GM19351 (cell line): Measurements from ENCODE around the gene SLC17A7.
"Not testable (repeated sequence)": the region's sequence is repeated elsewhere in the genome, so short reads cannot be mapped to it uniquely, and the experiment has no call there.

Experiments
- ATAC-seq: cut with Tn5 transposase; IDR thresholded peaks from one replicate; pipeline ENCODE4 v1.9.1; 2021; ENCODE audit warnings: mild to moderate bottlenecking, moderate library complexity; ENCODE audit not compliant: unreplicated experiment

SLC17A7 gene

DNA sequence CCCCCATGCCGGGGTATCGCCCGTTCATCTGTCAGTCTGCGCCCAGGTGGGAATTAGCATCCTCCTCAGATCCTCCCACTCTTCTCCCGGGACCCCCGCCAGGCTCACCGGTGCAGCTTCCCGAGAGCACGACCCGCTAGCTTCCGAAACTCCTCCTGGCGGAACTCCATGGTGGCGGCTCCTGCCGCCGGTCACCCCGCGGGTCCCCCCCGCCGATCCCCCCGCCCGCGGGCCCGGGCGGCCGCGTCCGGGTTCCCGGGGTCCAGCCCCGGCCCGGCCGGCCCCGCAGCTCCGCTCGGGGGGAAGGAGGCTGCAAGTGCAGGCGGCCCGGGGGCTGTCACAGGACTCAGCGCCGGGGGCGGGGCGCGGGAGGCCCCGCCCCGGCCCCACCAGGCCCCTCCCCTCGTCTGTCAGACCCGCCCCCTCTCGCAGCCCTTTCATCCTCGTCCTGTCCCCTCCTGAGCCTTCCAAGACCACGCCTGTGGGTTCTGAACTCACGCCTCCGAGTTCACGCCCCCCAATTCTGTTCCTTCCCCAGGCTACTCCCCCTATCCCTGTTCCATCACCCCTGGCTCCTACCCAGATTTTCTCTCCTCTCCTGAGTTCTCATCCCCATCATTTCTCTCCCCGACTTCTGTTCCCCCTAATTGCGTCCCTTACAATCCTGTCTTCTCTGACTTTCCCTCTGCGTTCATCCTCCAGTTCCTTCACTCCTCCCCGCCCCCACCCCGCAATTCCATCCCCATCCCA lies at the start of gene SLC17A7:
SLC17A7 (minus strand) TSS at position 318 of the 750 bp plus-strand sequence; CDS start at position 170, 148 bp downstream.
- no peak for ATAC-seq

DNA sequence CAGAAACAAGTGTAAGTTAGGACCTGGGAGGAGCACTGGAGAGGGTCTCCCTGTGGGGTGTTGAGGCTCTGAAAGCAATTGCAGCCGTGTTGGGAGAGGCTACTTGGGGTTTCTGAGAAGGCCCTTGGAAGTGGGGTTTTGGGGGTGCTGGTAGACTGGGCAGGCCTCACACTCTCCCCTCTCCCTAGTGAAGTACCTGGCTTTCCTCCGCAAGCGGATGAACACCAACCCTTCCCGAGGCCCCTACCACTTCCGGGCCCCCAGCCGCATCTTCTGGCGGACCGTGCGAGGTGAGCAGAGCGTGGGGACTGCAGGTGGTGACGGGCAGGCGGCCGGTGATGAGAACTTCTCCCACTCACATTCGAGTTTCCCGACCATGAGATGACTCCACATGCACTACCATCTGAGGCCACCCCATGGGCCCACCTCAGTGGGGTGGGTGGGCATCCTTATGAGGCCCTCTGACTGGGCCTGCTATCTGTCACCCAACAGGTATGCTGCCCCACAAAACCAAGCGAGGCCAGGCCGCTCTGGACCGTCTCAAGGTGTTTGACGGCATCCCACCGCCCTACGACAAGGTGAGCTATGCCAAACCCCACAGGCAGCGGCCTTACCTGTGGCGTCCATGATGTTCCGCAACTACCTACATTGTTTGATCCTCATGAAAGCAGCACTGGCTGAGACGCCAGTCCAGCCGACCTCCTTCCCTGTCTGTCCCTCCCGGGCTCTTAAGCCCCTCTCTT lies 49.1 kb upstream of the SLC17A7 start:
- no peak for ATAC-seq

DNA sequence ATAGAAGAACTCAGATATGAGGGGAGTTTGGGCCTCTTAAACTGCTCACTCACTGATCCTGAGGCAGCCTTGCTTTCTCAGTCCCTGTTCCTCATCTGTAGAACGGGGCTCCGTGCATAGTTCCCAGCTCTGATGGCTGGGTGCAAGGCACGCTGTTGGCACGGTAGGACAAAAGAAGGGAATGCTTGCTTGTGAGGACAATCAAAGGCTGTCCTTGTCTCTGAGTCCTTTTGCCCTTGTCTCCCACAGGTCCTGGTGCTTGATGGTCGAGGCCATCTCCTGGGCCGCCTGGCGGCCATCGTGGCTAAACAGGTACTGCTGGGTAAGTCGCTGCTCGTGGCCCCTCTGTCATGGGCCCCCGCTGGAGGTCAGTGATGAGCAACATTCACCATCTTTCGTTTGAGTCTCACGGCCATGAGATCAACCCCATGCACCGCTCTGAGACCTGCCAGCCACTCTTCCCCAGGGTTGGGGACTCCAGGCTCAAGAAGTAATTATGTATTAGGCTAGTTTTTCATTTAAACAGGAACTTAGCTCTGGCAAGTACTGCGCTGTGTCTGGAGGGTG lies 48.4 kb upstream of the SLC17A7 start:
- ATAC-seq: no peak

DNA sequence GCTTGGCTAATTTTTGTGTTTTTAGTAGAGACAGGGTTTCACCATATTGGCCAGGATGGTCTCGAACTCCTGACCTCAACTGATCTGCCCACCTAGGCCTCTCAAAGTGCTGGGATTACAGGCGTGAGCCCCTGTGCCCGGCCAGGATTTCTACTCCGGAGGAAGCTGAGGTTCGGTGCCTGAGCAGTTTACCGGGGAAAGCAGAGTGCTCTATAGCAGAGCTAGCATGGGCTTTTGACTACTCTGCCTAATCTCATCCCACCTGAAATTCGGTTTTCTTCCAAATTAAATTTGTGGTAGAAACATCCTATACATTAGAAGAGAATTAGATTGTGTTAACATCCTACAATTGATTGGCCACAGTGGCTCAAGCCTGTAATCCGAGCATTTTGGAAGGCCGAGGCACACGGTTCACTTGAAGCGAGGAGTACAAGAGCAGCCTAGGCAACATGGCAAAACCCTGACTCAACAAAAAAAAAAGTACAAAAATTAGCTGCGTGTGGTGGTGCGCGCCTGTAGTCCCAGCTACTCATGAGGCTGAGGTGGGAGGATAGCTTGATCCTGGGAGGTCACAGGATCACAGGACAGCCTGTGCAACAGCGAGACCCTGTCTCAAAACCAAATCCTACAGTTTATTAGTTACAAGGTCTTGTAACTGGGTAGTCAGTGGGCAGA lies 47.7 kb upstream of the SLC17A7 start:
- ATAC-seq: no peak

DNA sequence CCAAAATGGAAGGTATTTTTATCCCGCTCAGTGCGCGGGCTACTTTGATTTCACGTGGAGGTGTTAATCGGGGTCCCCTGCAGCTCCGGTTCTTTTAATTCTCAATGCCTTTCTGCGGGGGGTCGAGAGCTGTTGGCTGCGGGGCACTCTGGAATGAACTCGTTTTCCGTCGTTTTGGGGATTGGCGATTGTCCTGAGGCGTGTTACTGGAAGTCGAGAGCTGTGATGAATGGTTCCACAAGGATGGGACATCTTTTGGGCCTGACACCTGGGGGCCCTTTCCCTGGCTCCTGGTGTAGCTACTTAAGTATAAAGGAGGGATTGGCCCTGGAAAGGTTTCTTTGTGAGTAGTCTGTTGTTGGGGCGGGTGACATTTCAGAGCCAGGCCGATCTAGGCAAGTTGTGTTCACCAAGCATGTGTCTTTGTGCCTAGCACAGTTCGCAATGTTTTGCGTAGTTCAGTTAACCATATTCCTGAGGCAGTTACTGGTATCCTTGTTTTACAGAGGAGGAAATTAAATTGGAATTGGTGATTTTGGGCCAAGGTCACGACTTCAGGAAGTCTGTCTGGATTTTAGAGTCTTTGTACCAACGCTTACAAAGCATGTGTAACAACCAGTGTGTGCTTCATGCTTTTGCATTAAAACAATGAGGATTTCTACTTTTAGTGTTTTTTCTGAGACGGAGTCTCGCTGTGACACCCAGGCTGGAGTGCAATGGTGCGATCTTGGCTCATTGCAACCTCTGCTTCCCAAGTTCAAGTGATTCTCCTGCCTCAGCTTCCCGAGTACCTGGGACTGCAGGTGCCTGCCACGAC lies 46.9 kb upstream of the SLC17A7 start:
- ATAC-seq: no peak

DNA sequence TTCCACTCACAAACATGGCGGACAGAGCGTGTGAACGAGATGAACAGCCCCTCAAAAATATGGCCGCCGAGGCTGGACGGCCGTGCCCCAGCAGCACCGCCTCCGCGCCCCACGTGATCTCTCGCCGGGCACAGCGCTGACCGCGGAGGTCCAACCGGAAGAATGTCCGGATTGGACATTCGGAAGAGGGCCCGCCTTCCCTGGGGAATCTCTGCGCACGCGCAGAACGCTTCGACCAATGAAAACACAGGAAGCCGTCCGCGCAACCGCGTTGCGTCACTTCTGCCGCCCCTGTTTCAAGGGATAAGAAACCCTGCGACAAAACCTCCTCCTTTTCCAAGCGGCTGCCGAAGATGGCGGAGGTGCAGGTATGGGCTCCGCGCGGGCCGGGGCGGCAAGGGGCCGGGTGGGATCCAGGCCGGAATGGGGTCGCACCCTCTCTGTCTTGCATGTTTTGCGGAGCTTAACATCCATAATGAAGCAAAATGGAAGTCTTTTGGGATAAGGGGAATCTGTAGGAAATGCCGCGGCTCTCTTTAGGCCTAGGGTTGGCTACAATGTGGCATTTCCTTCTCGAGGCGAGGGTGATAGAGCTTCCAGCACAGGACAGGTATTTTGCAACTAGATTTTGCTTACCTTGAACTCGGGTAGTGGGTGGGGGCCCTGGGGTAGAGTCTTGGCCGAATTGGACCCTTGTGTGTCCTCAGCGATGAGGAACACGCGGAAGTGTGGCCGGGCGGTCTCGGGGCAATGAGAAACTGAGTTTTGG lies 46.1 kb upstream of the SLC17A7 start, which contains the start of gene RPL13A:
RPL13A (plus strand) TSS at position 332 of the 769 bp plus-strand sequence; CDS start at position 354, 22 bp downstream.
- ATAC-seq: peak; percentile 90

DNA sequence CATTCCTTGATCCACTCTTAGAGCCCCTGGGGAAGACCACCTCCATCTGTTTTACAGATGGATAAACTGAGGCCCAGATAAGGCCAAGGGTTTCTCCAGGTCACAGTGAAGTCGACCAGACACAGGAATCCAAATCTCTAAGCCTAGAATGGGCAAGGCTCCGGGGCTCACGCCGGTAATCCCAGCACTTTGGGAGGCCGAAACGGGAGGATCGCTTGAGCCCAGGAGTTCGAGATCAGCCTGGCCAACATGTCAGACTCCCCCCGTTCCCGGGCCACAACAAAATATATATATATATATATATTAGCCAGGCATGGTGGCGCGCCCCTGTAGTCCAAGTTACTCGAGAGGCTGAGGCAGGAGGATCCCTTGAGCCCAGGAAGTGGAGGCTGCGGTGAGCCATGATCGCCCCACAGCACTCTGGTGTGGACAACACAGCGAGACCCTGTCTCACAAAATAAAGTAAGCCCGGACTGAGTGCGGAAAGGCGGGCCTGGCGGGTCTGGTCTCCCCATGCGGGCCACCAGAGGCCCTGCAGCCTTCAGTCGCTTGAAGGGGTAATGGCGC lies 45.5 kb upstream of the SLC17A7 start:
- ATAC-seq: no peak

DNA sequence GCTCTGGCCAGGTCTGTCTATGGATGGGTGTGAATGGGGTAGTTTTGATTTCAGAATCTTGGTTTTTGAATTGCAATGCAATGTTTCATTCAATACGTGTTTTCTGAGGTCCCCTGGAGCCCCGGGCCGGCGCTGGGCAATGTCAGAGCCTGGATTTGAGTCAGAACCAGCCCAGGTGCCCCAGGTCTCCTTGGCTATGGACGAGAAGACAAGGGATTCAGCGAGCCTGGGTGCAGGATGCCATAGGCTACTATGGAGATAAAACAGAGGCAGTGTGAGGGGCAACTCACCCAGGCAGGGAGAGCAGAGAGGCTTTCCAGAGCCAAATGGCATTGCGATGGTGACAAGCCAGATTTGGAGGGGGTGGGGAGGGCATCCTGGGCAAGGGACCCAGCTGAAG lies 44.9 kb upstream of the SLC17A7 start:
- no peak for ATAC-seq

DNA sequence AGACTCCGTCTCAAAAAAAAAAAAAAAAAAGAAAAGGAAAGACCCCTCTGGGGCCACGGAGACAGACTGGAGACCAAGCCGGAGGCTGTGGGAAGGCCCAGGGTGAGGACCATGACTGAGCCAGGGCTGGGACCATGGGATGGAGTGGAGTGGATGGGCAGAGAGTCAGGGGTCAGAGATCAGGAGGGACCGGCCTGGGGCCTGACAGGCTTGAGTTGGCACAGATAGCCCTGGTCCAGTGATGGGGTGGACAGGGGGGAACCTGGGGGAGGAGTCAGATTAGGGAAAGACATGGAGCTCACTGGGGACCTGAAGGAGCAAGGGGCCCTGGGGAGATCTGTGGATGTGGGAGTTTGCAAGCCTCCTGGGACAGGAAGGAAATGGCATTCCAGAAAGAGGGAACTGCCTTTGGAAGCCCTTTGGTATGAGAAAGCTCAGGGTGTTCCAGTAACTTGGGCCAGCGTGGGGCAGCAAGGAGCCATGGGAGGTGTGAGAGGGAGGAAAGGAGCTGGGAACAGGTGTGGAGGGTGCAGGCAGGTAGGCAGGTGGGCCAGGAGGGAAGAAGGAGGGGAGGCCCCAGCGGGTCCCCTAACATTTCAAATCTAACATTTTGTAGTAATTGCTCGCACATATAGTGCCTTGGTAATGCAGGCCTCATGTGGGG lies 39.8 kb upstream of the SLC17A7 start:
- ATAC-seq: no peak

DNA sequence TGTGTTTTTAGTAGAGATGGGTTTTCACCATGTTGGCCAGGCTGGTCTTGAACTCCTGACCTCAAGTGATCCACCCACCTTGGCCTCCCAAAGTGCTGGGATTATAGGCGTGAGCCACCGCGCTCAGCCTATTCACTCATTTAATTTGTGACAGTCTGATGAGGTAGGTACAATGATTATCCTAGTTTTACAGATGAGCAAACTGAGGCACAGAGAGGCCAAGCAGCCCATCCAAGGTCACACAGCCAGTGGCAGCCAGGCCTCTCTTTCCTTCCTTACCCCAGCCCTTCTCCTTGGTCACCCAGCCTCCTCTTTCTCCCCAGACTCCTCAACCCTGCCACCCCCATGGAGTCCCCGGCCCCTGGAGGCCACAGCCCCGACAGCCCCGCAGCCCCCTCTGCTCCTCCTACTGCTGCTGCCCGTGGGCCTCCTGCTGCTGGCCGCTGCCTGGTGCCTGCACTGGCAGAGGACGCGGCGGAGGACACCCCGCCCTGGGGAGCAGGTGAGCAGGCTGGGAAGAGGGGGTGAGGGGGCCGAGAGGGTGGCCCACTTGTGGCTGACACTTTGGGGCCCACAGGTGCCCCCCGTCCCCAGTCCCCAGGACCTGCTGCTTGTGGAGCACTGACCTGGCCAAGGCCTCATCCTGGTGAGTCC lies 38.8 kb upstream of the SLC17A7 start:
- no peak for ATAC-seq

DNA sequence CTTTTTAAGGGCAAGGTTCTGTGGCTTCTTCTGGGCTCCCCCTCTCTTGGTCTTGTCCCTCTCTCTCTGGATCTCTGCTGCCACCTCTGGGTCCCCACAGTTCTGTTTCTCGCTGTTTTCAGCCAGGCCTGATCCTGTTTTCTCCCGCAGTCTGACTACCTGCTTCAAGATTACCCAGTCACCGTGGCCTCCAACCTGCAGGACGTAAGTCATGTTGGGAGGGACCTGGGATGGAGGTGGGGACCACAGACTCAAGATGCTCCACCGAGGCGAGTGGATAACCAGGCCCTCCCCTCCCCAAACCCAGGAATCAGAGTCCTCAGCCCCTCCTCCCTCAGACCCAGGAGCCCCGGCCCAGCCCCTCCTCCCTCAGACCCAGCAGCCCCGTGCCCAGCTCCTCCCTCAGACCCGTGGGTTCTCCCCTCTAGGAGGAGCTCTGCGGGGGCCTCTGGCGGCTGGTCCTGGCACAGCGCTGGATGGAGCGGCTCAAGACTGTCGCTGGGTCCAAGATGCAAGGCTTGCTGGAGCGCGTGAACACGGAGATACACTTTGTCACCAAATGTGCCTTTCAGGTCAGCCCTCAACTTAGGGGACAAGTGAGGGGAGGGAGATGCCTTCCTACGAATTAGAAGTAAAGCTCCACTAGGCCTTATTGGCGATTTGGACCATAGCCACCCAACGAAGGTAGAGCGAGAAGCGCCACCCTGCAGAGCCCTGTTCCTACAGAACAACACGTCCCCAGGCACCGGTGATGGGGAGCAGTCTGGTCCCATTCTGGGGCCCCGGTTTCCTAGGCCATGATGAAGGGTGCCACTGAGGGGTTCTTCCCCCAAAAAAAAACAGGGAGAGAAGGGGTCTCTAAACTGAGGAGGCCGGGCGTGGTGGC lies 34.9 kb upstream of the SLC17A7 start:
- ATAC-seq: no peak

DNA sequence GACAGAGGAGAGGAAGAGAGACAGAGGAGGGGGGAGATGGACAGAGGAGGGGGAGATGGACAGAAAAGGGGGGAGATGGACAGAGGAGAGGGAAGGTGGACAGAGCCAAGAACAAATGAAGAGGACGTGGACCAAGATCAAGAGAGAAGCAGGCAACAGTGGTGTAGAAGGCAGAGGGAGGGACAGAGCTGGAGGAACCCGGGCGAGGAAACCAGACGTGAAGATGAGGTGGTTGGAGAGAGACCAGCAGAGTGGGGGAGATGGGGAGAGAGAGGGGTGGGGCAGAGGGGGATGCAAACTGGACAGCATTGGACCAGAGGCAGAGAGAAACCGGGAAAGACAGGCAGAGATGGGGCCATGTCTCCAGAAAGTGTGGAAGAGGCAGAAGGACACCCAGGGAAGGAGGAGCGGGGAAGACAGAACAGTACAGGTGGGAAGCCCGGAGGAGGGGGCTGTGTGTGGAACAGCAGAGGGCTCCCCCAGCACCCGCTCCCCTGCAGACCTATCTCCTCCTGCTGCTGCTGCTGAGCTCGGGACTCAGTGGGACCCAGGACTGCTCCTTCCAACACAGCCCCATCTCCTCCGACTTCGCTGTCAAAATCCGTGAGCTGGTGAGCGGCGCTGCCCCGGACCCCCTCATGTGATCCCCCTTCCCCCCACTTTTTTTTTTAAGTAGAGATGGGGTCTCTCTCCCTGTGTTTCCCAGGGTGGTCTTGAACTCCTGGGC lies 34.0 kb upstream of the SLC17A7 start:
- ATAC-seq: no peak

DNA sequence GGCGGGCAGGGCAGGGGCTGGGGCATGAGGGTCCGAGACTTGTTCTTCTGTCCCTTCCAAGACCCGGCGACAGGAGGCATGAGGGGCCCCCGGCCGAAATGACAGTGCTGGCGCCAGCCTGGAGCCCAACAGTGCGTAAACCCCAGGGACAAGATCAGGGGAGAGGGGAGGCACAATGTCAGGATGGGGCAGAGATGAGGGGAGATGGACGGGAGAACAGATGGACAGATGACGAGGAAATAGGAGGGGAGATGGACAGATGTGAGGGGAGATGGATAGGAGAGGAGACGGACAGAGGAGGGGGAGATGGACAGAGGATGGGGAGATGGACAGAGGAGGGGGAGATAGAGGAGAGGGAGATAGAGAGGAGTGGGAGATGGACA lies 33.2 kb upstream of the SLC17A7 start:
- ATAC-seq: no peak

DNA sequence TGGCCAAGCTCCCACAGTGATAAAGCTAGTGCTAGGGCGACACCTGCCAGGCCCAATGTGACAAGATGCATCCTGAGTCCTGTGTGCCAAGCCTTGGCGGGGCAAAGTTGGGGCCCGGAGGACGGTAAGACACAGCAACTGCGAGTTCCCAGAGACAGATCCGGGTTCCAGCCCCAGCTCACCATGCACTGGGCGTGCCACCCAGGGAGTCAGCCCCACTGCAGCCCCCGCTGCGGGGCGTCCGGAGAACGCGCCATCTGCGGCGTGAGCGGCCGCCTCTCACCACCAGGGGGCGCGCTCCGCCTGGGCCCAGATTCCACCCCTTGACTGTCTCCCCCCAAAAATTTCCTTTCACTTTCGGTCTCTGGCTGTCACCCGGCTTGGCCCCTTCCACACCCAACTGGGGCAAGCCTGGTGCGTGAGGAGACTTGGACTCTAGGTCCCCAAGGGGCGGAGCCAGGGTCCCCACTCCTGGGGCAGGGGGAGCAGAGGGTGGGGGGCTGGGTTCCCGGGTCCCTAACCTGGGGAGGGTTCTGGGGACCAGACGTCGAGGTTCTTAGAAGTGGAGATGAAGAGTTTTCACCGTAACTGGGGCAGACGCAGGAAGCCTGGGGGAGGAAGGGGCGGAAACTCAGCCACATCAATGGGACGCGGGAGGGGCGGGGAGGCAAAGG lies 32.7 kb upstream of the SLC17A7 start, which contains the start of gene FLT3LG:
FLT3LG (plus strand) TSS at position 348 of the 674 bp plus-strand sequence. CDS start 425 bp downstream, outside the sequence.
- ATAC-seq: peak; percentile 51

DNA sequence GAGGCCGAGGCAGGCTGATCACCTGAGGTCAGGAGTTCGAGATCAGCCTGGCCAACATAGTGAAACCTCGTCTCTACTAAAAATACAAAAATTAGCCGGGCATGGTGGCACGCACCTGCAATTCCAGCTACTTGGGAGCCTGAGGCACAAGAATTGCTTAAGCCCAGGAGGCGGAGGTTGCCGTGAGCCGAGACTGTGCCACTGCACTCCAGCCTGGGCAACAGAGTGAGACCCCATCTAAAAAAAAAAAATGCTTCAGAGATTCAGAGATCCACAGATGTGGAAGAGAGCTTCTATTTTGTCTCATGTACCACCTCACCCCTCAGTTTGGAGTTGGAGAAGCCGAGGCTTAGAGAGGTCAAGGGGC lies 32.2 kb upstream of the SLC17A7 start:
- not testable (repeated sequence) for ATAC-seq

DNA sequence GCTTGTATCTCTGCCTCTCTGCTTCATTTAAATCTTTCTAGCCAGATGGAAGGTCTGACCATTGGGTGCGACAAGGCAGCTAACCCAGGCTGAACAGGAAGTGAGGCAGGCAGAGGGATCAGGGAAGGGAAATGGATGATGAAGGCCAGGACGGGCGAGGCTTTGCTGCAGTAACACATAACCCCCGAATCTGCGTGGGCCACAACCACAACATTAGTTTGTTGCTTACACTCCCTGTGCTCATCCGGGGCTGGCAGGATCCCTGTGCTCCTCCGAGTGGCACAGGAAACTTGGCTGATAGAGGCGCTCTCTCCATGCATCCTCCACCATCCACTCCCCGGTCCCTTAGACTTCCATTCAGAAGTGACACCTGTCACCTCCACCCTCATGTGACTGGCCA lies 31.6 kb upstream of the SLC17A7 start:
- ATAC-seq: no peak
